Right lobe of liver (tissue), 4 donors: Measurements from ENCODE around the gene TBXA2R.

Experiments used
- POLR2A ChIP-seq: fragments of 450-650 bp; IDR thresholded peaks from one replicate; pipeline ENCODE4 v1.6.1; 2017; ENCODE audit warnings: antibody characterized with exemption, mild to moderate bottlenecking
- TF ChIP-seq, protein P1 (sequence below), 4 donors: fragments of 200-600 bp in 3 of 4; fragments of 450-650 bp in 1 of 4; IDR thresholded peaks; one replicate each; pipeline versions ENCODE4 v1.5.1 to v1.8.0; 2016 to 2022; ENCODE audit warnings: antibody characterized with exemption in 4 of 4, mild to moderate bottlenecking in 2 of 4
- donor health status: DM: no; HTN: no; CAD: no.
- donor health status: DM: no; HTN: no; CAD: no.
- donor health status: DM: no; HTN: yes; CAD: no.

DNA sequence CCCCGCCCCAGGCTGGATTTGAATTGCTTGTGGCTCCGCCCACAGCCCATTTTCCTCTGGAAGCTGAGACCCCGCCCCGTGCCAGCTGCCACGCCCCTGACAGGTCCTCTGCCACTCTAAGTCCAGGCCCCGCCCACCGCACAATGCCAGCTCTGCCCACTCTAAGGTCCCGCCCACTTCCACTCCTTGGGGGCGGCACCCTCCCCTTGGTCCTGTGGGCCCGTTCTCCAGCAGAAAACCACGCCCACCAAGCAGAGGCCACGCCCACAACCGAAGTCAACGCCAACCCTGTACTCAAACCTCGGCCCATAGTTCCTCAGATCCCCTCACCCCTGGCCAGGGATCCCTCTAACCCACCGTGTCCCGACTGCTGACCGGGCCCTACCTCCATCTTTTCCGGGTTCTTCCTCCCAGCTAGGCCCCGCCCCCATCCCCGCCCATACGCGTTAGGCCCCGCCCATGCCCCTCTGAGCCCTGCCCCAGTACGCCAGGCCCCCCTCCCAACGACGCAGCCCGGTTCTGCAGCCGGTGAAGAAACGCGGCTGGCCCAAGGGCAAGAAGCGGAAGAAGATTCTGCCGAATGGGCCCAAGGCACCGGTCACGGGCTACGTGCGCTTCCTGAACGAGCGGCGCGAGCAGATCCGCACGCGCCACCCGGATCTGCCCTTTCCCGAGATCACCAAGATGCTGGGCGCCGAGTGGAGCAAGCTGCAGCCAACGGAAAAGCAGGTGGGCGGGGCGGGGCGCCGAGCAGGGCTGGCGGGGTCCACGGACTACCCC is 32.6 kb downstream of the TBXA2R start:
- TF ChIP-seq, protein P1, sequence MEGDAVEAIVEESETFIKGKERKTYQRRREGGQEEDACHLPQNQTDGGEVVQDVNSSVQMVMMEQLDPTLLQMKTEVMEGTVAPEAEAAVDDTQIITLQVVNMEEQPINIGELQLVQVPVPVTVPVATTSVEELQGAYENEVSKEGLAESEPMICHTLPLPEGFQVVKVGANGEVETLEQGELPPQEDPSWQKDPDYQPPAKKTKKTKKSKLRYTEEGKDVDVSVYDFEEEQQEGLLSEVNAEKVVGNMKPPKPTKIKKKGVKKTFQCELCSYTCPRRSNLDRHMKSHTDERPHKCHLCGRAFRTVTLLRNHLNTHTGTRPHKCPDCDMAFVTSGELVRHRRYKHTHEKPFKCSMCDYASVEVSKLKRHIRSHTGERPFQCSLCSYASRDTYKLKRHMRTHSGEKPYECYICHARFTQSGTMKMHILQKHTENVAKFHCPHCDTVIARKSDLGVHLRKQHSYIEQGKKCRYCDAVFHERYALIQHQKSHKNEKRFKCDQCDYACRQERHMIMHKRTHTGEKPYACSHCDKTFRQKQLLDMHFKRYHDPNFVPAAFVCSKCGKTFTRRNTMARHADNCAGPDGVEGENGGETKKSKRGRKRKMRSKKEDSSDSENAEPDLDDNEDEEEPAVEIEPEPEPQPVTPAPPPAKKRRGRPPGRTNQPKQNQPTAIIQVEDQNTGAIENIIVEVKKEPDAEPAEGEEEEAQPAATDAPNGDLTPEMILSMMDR (IDR thresholded peaks at IDR 0.05) = no peak
- TF ChIP-seq POLR2A = no peak
